Type B pancreatic cell (in vitro differentiated cells): ENCODE data around the gene TRIO. TPM values are rescaled to one million over a fixed set of nuclear protein-coding genes. Genes with fewer than 3 reads are reported as not detected.

Experiments
- DNase-seq: peaks from one replicate; pipeline ENCODE4 v3.0.0; 2021; ENCODE audit warnings: mixed read lengths; ENCODE audit not compliant: unreplicated experiment; ENCODE audit errors: extremely low spot score
- H3K27ac Mint-ChIP-seq: 2 replicates; pipeline ENCODE4 v1.8.0; 2021; ENCODE audit warnings: mild to moderate bottlenecking, mixed read lengths
- H3K27me3 Mint-ChIP-seq: 2 replicates; pipeline ENCODE4 v1.8.0; 2021; ENCODE audit warnings: mixed read lengths
- H3K36me3 Mint-ChIP-seq: 2 replicates; pipeline ENCODE4 v1.8.0; 2021; ENCODE audit warnings: mixed read lengths
- H3K4me1 Mint-ChIP-seq: one replicate; pipeline ENCODE4 v1.8.0; 2021; ENCODE audit warnings: mixed read lengths; ENCODE audit not compliant: unreplicated experiment
- H3K4me3 Mint-ChIP-seq: 2 replicates; pipeline ENCODE4 v1.8.0; 2021; ENCODE audit warnings: mild to moderate bottlenecking, mixed read lengths
- H3K9me3 Mint-ChIP-seq: 2 replicates; pipeline ENCODE4 v1.8.0; 2021; ENCODE audit warnings: mixed read lengths
- total RNA-seq: library from RNA; stranded (reverse); gene quantifications from 2 replicates; pipeline ENCODE4 v1.2.1, GENCODE V29; 2021; ENCODE audit warnings: low replicate concordance
- TF ChIP-seq, protein P1 (sequence below): fragments of 200-600 bp; sonication (generic); conservative IDR thresholded peaks from 2 replicates; pipeline ENCODE4 v1.5.0; 2021; ENCODE audit warnings: antibody characterized with exemption, mild to moderate bottlenecking

TRIO gene
- total RNA-seq, 1 donor from 2014 or later: 145 TPM

DNA sequence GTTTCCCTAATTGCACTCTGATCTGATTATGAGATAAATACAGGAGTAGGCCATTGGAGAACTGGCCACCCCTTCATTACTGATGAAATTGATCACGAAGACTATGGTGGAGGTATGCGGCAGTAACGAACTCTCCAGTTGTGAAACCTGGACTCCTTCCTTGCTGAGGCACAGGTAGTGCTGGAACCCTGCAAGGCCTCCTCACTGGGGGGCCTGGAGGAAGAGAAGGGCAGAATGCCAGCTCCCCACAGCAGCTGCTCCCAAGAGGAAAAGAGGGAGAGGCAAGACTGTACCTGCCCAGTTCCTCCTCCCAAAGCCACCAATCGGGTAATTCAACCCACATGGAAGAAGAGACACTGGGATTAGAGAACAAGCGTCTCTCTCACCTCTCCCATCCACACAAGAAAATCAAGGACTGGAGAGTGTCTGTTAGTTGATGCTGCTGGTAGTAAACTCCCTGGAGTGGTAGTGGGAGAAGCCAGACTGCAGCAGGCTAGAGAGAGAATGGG is 19.1 kb upstream of the TRIO start:
- Mint-ChIP-seq H3K27ac (no peak overlapping the region), H3K27me3 (peaks cover 16% of the 10 kb centered on the region), H3K36me3 (no peaks in the 10 kb centered on the region), H3K9me3 (no peaks in the 10 kb centered on the region), H3K4me1 (peaks cover 8% of the 10 kb centered on the region), H3K4me3 (no peak overlapping the region)
- no peak for DNase-seq
- TF ChIP-seq, protein P1, sequence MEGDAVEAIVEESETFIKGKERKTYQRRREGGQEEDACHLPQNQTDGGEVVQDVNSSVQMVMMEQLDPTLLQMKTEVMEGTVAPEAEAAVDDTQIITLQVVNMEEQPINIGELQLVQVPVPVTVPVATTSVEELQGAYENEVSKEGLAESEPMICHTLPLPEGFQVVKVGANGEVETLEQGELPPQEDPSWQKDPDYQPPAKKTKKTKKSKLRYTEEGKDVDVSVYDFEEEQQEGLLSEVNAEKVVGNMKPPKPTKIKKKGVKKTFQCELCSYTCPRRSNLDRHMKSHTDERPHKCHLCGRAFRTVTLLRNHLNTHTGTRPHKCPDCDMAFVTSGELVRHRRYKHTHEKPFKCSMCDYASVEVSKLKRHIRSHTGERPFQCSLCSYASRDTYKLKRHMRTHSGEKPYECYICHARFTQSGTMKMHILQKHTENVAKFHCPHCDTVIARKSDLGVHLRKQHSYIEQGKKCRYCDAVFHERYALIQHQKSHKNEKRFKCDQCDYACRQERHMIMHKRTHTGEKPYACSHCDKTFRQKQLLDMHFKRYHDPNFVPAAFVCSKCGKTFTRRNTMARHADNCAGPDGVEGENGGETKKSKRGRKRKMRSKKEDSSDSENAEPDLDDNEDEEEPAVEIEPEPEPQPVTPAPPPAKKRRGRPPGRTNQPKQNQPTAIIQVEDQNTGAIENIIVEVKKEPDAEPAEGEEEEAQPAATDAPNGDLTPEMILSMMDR: no peak

- DNase-seq: no peak
- Mint-ChIP-seq H3K27me3 (peaks cover 19% of the 10 kb centered on the region), H3K27ac (no peak overlapping the region), H3K4me3 (no peak overlapping the region), H3K4me1 (peaks cover 3% of the 10 kb centered on the region), H3K9me3 (no peaks in the 10 kb centered on the region), H3K36me3 (no peaks in the 10 kb centered on the region)
- TF ChIP-seq, protein P1: no peak
Observed at GRCh38 chr5:14125262-14125661, 17.9 kb upstream of the TRIO start.

- no peak for DNase-seq
- Mint-ChIP-seq H3K4me3 (no peak overlapping the region), H3K27me3 (peaks cover 19% of the 10 kb centered on the region), H3K36me3 (no peaks in the 10 kb centered on the region), H3K27ac (no peak overlapping the region), H3K9me3 (no peaks in the 10 kb centered on the region), H3K4me1 (peaks cover 3% of the 10 kb centered on the region)
- TF ChIP-seq, protein P1: no peak
Observed at GRCh38 chr5:14127587-14127986, 15.6 kb upstream of the TRIO start.

- H3K9me3 Mint-ChIP-seq: no peaks in the 10 kb centered on the region
- no peak for DNase-seq
- no peak overlapping the region for H3K27ac Mint-ChIP-seq
- peaks cover 19% of the 10 kb centered on the region for H3K27me3 Mint-ChIP-seq
- no peak overlapping the region for H3K4me3 Mint-ChIP-seq
- H3K4me1 Mint-ChIP-seq: peaks cover 3% of the 10 kb centered on the region
- no peaks in the 10 kb centered on the region for H3K36me3 Mint-ChIP-seq
- TF ChIP-seq, protein P1: no peak
Observed at GRCh38 chr5:14128079-14128478, 15.1 kb upstream of the TRIO start.

- Mint-ChIP-seq H3K36me3 (no peaks in the 10 kb centered on the region), H3K27me3 (peaks cover 19% of the 10 kb centered on the region), H3K4me3 (no peak overlapping the region), H3K9me3 (no peaks in the 10 kb centered on the region), H3K27ac (no peak overlapping the region), H3K4me1 (peaks cover 3% of the 10 kb centered on the region)
- DNase-seq: no peak
- TF ChIP-seq, protein P1: no peak
Observed at GRCh38 chr5:14129123-14129522, 14.0 kb upstream of the TRIO start.
